Vagina (tissue), 2 donors: ENCODE measurements around the gene FAM222A.

Experiments
- CTCF ChIP-seq, 3 experiments: fragments of 450-650 bp in 2 of 3; fragments of 200-600 bp in 1 of 3; sonication (generic) in 1 of 3; IDR thresholded peaks; one replicate each; pipeline ENCODE4 v1.5.1; 2017 to 2019; ENCODE audit warnings: antibody characterized with exemption in 3 of 3, mild to moderate bottlenecking in 2 of 3, moderate library complexity in 2 of 3
- POLR2AphosphoS5 ChIP-seq, 2 donors: sonication (generic); formaldehyde crosslinking; IDR thresholded peaks; one replicate each; pipeline ENCODE4 v1.9.0; 2017; ENCODE audit warnings: antibody characterized with exemption in 2 of 2, mild to moderate bottlenecking in 2 of 2, low read depth in 1 of 2; ENCODE audit not compliant: insufficient read depth in 1 of 2

GRCh38 chr12:109796057-109796456 lies 82.4 kb downstream of the FAM222A start:
- TF ChIP-seq CTCF (IDR thresholded peaks at IDR 0.05) = no peak
- TF ChIP-seq POLR2AphosphoS5 (IDR thresholded peaks at IDR 0.05; ENCODE audit: insufficient read depth in 1 of 2, low read depth in 1 of 2) = no peak
